HG02970 (cell line): ENCODE results near the gene PTPRN2.
"Not testable (repeated sequence)": the region's sequence is repeated elsewhere in the genome, so short reads cannot be mapped to it uniquely, and the experiment has no call there.

Experiments
- ATAC-seq: cut with Tn5 transposase; IDR thresholded peaks from one replicate; pipeline ENCODE4 v1.9.1; 2021; ENCODE audit warnings: mild to moderate bottlenecking, moderate library complexity, moderate number of reproducible peaks; ENCODE audit not compliant: unreplicated experiment, low FRiP score

Gene PTPRN2

GRCh38 chr7:157738066-157738460 is 849.6 kb downstream of the PTPRN2 start:
- no peak for ATAC-seq

GRCh38 chr7:157737151-157738065 is 850.2 kb downstream of the PTPRN2 start:
- ATAC-seq: no peak

GRCh38 chr7:157736341-157736740 is 851.3 kb downstream of the PTPRN2 start:
- no peak for ATAC-seq

- ATAC-seq: no peak
Measured at GRCh38 chr7:157735826-157736225, 851.8 kb downstream of the PTPRN2 start.

- no peak for ATAC-seq
Measured at GRCh38 chr7:157734676-157735640, 852.7 kb downstream of the PTPRN2 start.

- not testable (repeated sequence) for ATAC-seq
Measured at GRCh38 chr7:157733760-157734395, 853.7 kb downstream of the PTPRN2 start.

GRCh38 chr7:157731126-157731525 is 856.5 kb downstream of the PTPRN2 start:
- ATAC-seq: no peak

- no peak for ATAC-seq
Measured at GRCh38 chr7:157730614-157731013, 857.0 kb downstream of the PTPRN2 start.

- no peak for ATAC-seq
Measured at GRCh38 chr7:157729566-157729965, 858.1 kb downstream of the PTPRN2 start.

- no peak for ATAC-seq
Measured at GRCh38 chr7:157727964-157728615, 859.5 kb downstream of the PTPRN2 start.

GRCh38 chr7:157726764-157727163 is 860.9 kb downstream of the PTPRN2 start:
- ATAC-seq: no peak

GRCh38 chr7:157725312-157725711 is 862.3 kb downstream of the PTPRN2 start:
- ATAC-seq: not testable (repeated sequence)

GRCh38 chr7:157723205-157723604 is 864.4 kb downstream of the PTPRN2 start:
- no peak for ATAC-seq

GRCh38 chr7:157722137-157723060 is 865.2 kb downstream of the PTPRN2 start:
- no peak for ATAC-seq

- ATAC-seq: no peak
Measured at GRCh38 chr7:157721468-157722136, 866.0 kb downstream of the PTPRN2 start.

- ATAC-seq: no peak
Measured at GRCh38 chr7:157719705-157720655, 867.6 kb downstream of the PTPRN2 start.

- no peak for ATAC-seq
Measured at GRCh38 chr7:157719008-157719682, 868.5 kb downstream of the PTPRN2 start.
